Astrocyte of the hippocampus (primary cell): ENCODE results near the gene CHCHD3.
A peak's percentile ranks its signal among the peaks of the same experiment; 100 is the strongest.
"Not testable (repeated sequence)": the region's sequence is repeated elsewhere in the genome, so short reads cannot be mapped to it uniquely, and the experiment has no call there.

Source experiments
- DNase-seq: peaks from one replicate; pipeline ENCODE4 v3.0.0; 2011; ENCODE audit warnings: low read depth, low spot score

Gene CHCHD3

GRCh38 chr7:133003052-133003910, 78.6 kb downstream of the CHCHD3 start:
- no peak for DNase-seq

- no peak for DNase-seq
These were observed 80.2 kb downstream of the CHCHD3 start for GRCh38 chr7:133001727-133002126.

- no peak for DNase-seq
These were observed 82.0 kb downstream of the CHCHD3 start for GRCh38 chr7:132999845-133000244.

- peak; percentile 48 for DNase-seq
These were observed 83.1 kb downstream of the CHCHD3 start for GRCh38 chr7:132998763-132999162.

- DNase-seq: no peak
These were observed 84.4 kb downstream of the CHCHD3 start for GRCh38 chr7:132997505-132997904.

GRCh38 chr7:132996581-132997242, 85.2 kb downstream of the CHCHD3 start:
- DNase-seq: peak; percentile 22

GRCh38 chr7:132993377-132994013, 88.4 kb downstream of the CHCHD3 start:
- DNase-seq: no peak

- DNase-seq: no peak
These were observed 90.0 kb downstream of the CHCHD3 start for GRCh38 chr7:132991615-132992587.

- no peak for DNase-seq
These were observed 93.8 kb downstream of the CHCHD3 start for GRCh38 chr7:132988117-132988516.

- DNase-seq: no peak
These were observed 101.5 kb downstream of the CHCHD3 start for GRCh38 chr7:132980402-132980801.

GRCh38 chr7:132979524-132979923, 102.4 kb downstream of the CHCHD3 start:
- no peak for DNase-seq

GRCh38 chr7:132977234-132977633, 104.7 kb downstream of the CHCHD3 start:
- DNase-seq: no peak

- DNase-seq: no peak
These were observed 109.1 kb downstream of the CHCHD3 start for GRCh38 chr7:132972745-132973144.

- DNase-seq: no peak
These were observed 111.6 kb downstream of the CHCHD3 start for GRCh38 chr7:132970257-132970656.

GRCh38 chr7:132969520-132969919, 112.4 kb downstream of the CHCHD3 start:
- DNase-seq: no peak

- not testable (repeated sequence) for DNase-seq
These were observed 114.4 kb downstream of the CHCHD3 start for GRCh38 chr7:132967470-132967848.

- DNase-seq: peak; percentile 5
These were observed 115.0 kb downstream of the CHCHD3 start for GRCh38 chr7:132966754-132967469.

GRCh38 chr7:132965951-132966350, 115.9 kb downstream of the CHCHD3 start:
- DNase-seq: no peak

GRCh38 chr7:132964876-132965275, 117.0 kb downstream of the CHCHD3 start:
- no peak for DNase-seq

GRCh38 chr7:132959891-132960290, 122.0 kb downstream of the CHCHD3 start:
- no peak for DNase-seq

- no peak for DNase-seq
These were observed 125.3 kb downstream of the CHCHD3 start for GRCh38 chr7:132956556-132956955.
